Measurements from ENCODE around the gene COL4A1.

GRCh38 chr13:110307767-110308655 lies 1.1 kb upstream of the COL4A1 start:
- TF ChIP-seq CTCF (IDR thresholded peaks at IDR 0.05) (no peak), EZH2 (IDR thresholded peaks at IDR 0.05) (no peak), EZH2phosphoT487 (IDR thresholded peaks at IDR 0.05) (no peak)

All from neural progenitor cell (in vitro differentiated cells).